Islet precursor cell (in vitro differentiated cells): ENCODE results near the gene R3HCC1L.

Experiments used
- DNase-seq: peaks from one replicate; pipeline ENCODE4 v3.0.0-alpha.2; 2018

Gene R3HCC1L

DNA sequence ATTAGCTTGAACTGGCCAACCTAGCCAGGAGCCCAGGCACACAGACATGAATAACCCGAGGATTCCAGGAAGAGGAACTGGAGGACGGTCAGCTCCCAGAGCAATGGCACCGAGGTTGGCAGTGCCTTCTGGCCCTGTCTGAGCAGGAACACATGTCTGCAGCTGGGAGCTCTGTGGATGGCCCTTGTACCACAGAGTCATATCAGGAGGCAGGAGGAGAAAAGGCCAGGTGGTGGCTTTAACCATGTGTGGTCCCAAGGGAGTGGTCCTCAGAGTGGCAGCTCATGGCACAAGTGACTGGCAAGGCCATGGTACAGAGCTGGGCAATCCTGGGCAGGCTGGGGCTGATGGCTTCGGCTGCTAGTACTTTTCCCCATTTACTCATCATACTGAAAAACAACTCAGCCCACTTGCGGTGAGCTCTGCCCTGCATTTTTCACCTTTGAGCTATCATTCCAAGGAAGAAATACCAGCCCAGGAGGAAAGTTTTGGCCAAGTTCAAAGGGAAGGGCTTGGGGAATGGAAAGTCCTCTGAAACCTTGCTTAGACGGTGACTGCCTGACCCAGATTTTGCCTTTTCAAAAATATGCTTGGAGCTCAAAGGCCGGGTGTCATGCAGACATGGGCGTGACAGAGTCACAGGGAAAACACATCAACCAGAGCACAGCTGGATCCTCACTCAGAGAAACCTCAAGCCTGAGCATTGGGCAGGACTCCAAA, 159.3 kb downstream of the R3HCC1L start:
- peak; percentile 42 for DNase-seq

DNA sequence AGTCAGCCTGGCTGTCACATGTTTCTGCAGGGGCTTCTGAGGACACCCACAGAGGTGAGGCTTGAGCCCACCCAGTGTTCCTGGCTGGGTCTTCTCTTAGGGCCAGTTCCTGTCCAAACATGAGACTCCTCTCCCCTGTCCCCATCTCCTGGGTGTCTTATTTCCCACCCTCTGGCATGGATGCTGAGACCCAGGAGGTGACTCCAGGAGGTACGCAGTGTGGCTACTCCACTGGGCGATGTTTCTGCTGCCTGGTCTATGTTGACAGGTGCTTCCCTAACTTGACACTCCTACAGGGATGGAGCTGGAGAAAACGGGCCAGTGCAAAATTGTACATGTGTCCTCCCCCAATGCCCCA, 159.8 kb downstream of the R3HCC1L start:
- peak; percentile 40 for DNase-seq
